MM.1S (cell line): ENCODE data around the gene TMPRSS13.
A peak's percentile ranks its signal among the peaks of the same experiment; 100 is the strongest.

Experiments
- DNase-seq: peaks from one replicate; pipeline ENCODE4 v3.0.0-alpha.2; 2015
- H2AFZ ChIP-seq: fragments of 300-600 bp; sonication (generic); 2 replicates; pipeline ENCODE4 v1.6.0; 2016; ENCODE audit warnings: antibody characterized with exemption, low read length
- H3F3A ChIP-seq: fragments of 300-600 bp; sonication (generic); 2 replicates; pipeline ENCODE4 v1.6.1; 2016; ENCODE audit warnings: mild to moderate bottlenecking, antibody characterized with exemption, low read length, moderate library complexity, mixed read lengths; ENCODE audit not compliant: insufficient read depth
- H3K27ac ChIP-seq: fragments of 300-600 bp; sonication (generic); 2 replicates; pipeline ENCODE4 v1.5.1; 2016; ENCODE audit warnings: mild to moderate bottlenecking, low read length
- H3K27me3 ChIP-seq: fragments of 300-600 bp; sonication (generic); replicated peaks from 2 replicates; pipeline ENCODE4 v1.6.0; 2016; ENCODE audit warnings: low read length; ENCODE audit not compliant: insufficient read depth
- H3K36me3 ChIP-seq: fragments of 300-600 bp; sonication (generic); replicated peaks from 2 replicates; pipeline ENCODE4 v1.6.1; 2016; ENCODE audit warnings: mild to moderate bottlenecking, low read length, mixed read lengths; ENCODE audit not compliant: insufficient read depth
- H3K4me1 ChIP-seq: fragments of 300-600 bp; sonication (generic); 2 replicates; pipeline ENCODE4 v1.6.1; 2016; ENCODE audit warnings: low read length, mixed read lengths
- H3K4me2 ChIP-seq: fragments of 300-600 bp; sonication (generic); 2 replicates; pipeline ENCODE4 v1.6.0; 2016; ENCODE audit warnings: low read depth, low read length
- H3K4me3 ChIP-seq: fragments of 300-600 bp; sonication (generic); 2 replicates; pipeline ENCODE4 v1.5.1; 2016; ENCODE audit warnings: low read length, mixed read lengths
- H3K79me2 ChIP-seq: fragments of 300-600 bp; sonication (generic); 2 replicates; pipeline ENCODE4 v1.6.1; 2016; ENCODE audit warnings: mixed run types, low read length, mixed read lengths
- H3K9ac ChIP-seq: fragments of 300-600 bp; sonication (generic); 2 replicates; pipeline ENCODE4 v1.6.1; 2016; ENCODE audit warnings: low read length, mixed read lengths
- H3K9me2 ChIP-seq: fragments of 300-600 bp; sonication (generic); replicated peaks from 2 replicates; pipeline ENCODE4 v1.6.1; 2016; ENCODE audit warnings: mild to moderate bottlenecking, low read length, mixed read lengths; ENCODE audit not compliant: insufficient read depth
- H3K9me3 ChIP-seq: fragments of 300-600 bp; sonication (generic); replicated peaks from 2 replicates; pipeline ENCODE4 v1.6.1; 2016; ENCODE audit warnings: mild to moderate bottlenecking, low read length, mixed read lengths; ENCODE audit not compliant: insufficient read depth
- H4K20me1 ChIP-seq: fragments of 300-600 bp; sonication (generic); 2 replicates; pipeline ENCODE4 v1.6.1; 2016; ENCODE audit warnings: mild to moderate bottlenecking, low read length, moderate library complexity, mixed read lengths; ENCODE audit not compliant: insufficient read depth
- CTCF ChIP-seq: fragments of 300-600 bp; sonication (generic); IDR thresholded peaks from 2 replicates; pipeline ENCODE4 v1.5.1; 2016; ENCODE audit warnings: antibody characterized with exemption, low read length, mixed read lengths
- EZH2 ChIP-seq: fragments of 300-600 bp; sonication (generic); optimal IDR thresholded peaks from 2 replicates; pipeline ENCODE3; 2017; ENCODE audit warnings: low read depth, mild to moderate bottlenecking, antibody characterized with exemption, low read length, mixed read lengths
- EZH2phosphoT487 ChIP-seq: fragments of 300-600 bp; sonication (generic); IDR thresholded peaks from 2 replicates; pipeline ENCODE4 v1.6.1; 2018; ENCODE audit warnings: antibody characterized with exemption, low read length

The TMPRSS13 gene

GRCh38 chr11:117946842-117947526 is 17.8 kb upstream of the TMPRSS13 start:
- Histone ChIP-seq H3K9me3 (no peaks in the 10 kb centered on the region), H3K4me3 (no peak overlapping the region), H3K79me2 (no peaks in the 10 kb centered on the region), H3K36me3 (no peaks in the 10 kb centered on the region), H3K27me3 (no peaks in the 10 kb centered on the region), H3K9ac (no peak overlapping the region), H4K20me1 (no peaks in the 10 kb centered on the region), H3K9me2 (no peaks in the 10 kb centered on the region), H3K27ac (no peak overlapping the region), H3F3A (no peaks in the 10 kb centered on the region), H3K4me1 (0 out of 2 replicates have a peak, but pooled peaks cover 3% of the 10 kb centered on the region), H2AFZ (no peak overlapping the region), H3K4me2 (no peak overlapping the region)
- TF ChIP-seq EZH2, result no peak
- TF ChIP-seq EZH2phosphoT487, result no peak
- TF ChIP-seq CTCF, result peak; percentile 97
- DNase-seq, result peak; percentile 67

- Histone ChIP-seq H3K9ac (no peak overlapping the region), H3K36me3 (no peaks in the 10 kb centered on the region), H3K4me1 (0 out of 2 replicates have a peak, but pooled peaks cover 4% of the 10 kb centered on the region), H3K9me3 (no peaks in the 10 kb centered on the region), H3K9me2 (no peaks in the 10 kb centered on the region), H3K27ac (no peak overlapping the region), H3K4me2 (no peak overlapping the region), H2AFZ (no peak overlapping the region), H3F3A (no peaks in the 10 kb centered on the region), H3K4me3 (no peak overlapping the region), H4K20me1 (no peaks in the 10 kb centered on the region), H3K79me2 (no peaks in the 10 kb centered on the region), H3K27me3 (no peaks in the 10 kb centered on the region)
- no peak for DNase-seq
- TF ChIP-seq EZH2phosphoT487 (no peak), CTCF (no peak), EZH2 (no peak)
These were observed 17.1 kb upstream of the TMPRSS13 start for GRCh38 chr11:117946156-117946841.

- no peaks in the 10 kb centered on the region for H3K9me2 ChIP-seq
- no peak overlapping the region for H2AFZ ChIP-seq
- H3K9ac ChIP-seq, result no peak overlapping the region
- no peaks in the 10 kb centered on the region for H3K79me2 ChIP-seq
- no peaks in the 10 kb centered on the region for H4K20me1 ChIP-seq
- H3K4me3 ChIP-seq, result no peak overlapping the region
- H3K27ac ChIP-seq, result no peak overlapping the region
- no peaks in the 10 kb centered on the region for H3K36me3 ChIP-seq
- H3F3A ChIP-seq, result no peaks in the 10 kb centered on the region
- no peak overlapping the region for H3K4me2 ChIP-seq
- no peak for DNase-seq
- H3K9me3 ChIP-seq, result no peaks in the 10 kb centered on the region
- no peak for TF ChIP-seq EZH2
- TF ChIP-seq CTCF, result no peak; the same call in 1 of the 2 replicates
- no peak for TF ChIP-seq EZH2phosphoT487
- H3K27me3 ChIP-seq, result no peaks in the 10 kb centered on the region
- H3K4me1 ChIP-seq, result 0 out of 2 replicates have a peak, but pooled peaks cover 4% of the 10 kb centered on the region
These were observed 16.0 kb upstream of the TMPRSS13 start for GRCh38 chr11:117945047-117945810.
